Thyroid gland (tissue), 4 donors: Measurements from ENCODE around the gene EPHX1. TPM values are rescaled to one million over a fixed set of nuclear protein-coding genes. Genes with fewer than 3 reads are reported as not detected.

Source experiments
- DNase-seq, 2 donors: peaks; one replicate each; pipeline ENCODE4 v3.0.0-alpha.2; 2019
- H3K27ac ChIP-seq, 3 donors: fragments of 200-600 bp; sonication (generic); 1 replicate in 2 of 3; 2 replicates in 1 of 3; pipeline ENCODE4 v1.5.1; 2016 to 2019; ENCODE audit warnings: mild to moderate bottlenecking in 1 of 3, moderate library complexity in 1 of 3
- H3K27me3 ChIP-seq: fragments of 200-600 bp; sonication (generic); one replicate; pipeline ENCODE4 v1.5.1; 2019
- H3K36me3 ChIP-seq, 2 donors: fragments of 200-600 bp; sonication (generic); one replicate each; pipeline ENCODE4 v1.5.1; 2016 to 2019
- H3K4me1 ChIP-seq, 2 donors: fragments of 200-600 bp; sonication (generic); one replicate each; pipeline ENCODE4 v1.5.1; 2017 to 2019
- H3K4me3 ChIP-seq, 3 donors: fragments of 200-600 bp; sonication (generic); replicated peaks in 1 of 3; 1 replicate in 2 of 3; 2 replicates in 1 of 3; pipeline ENCODE4 v1.5.1; 2016; ENCODE audit warnings: mild to moderate bottlenecking in 1 of 3
- H3K9me3 ChIP-seq: fragments of 200-600 bp; sonication (generic); one replicate; pipeline ENCODE4 v1.5.1; 2017
- POLR2A ChIP-seq, 2 donors: fragments of 450-650 bp; IDR thresholded peaks; one replicate each; pipeline ENCODE4 v1.6.1; 2017; ENCODE audit warnings: antibody characterized with exemption in 2 of 2, mild to moderate bottlenecking in 2 of 2, moderate library complexity in 1 of 2
- WGBS, 2 donors: methylation state at CpG; one replicate each; pipeline ENCODE4 v1.1.5; 2017; 5-methylcytosine and 5-hydroxymethylcytosine counted together
- intact Hi-C: fragments of 100-400 bp; cut with DNase I; formaldehyde crosslinking; loops from one replicate; pipeline ENCODE4 v1.15.1; 2023
- total RNA-seq, 4 donors: library from RNA; depleted of rRNA; stranded (reverse); fragments of >200 nt; gene quantifications; one replicate each; pipeline ENCODE4 v1.2.3, GENCODE V29; 2016
- TF ChIP-seq, protein P1 (sequence below), 6 experiments: fragments of 200-600 bp in 3 of 6; fragments of 450-650 bp in 3 of 6; sonication (generic) in 3 of 6; IDR thresholded peaks; one replicate each; pipeline ENCODE4 v1.5.1; 2016 to 2019; ENCODE audit warnings: antibody characterized with exemption in 6 of 6, mild to moderate bottlenecking in 2 of 6, inconsistent platforms in 1 of 6, moderate library complexity in 1 of 6

Gene EPHX1
- total RNA-seq, 4 donors from 2014 or later: 297 to 533 (median 441) TPM

- Histone ChIP-seq H3K9me3 (no peaks in the 10 kb centered on the region), H3K27me3 (no peaks in the 10 kb centered on the region), H3K36me3 (peaks cover 0 to 1% of the 10 kb centered on the region in 2 donors), H3K4me3 (no peak overlapping the region), H3K4me1 (peaks cover 88 to 95% of the 10 kb centered on the region in 2 donors), H3K27ac (peak overlapping the region; percentile 96 to 98 (median 98))
- WGBS, 2 donors: 25 to 33% methylated on average over 6 to 8 of the region's 8 CpGs
- DNase-seq: peak; percentile 96 to 97
- intact Hi-C loops: loop anchor here (10.0 kb wide), 1 partner anchor 67 kb away; the partner anchor contains the start of genes LEFTY1 and TMEM63A
- TF ChIP-seq POLR2A (IDR thresholded peaks at IDR 0.05): peak in 1 of 2 donors; percentile 77
- TF ChIP-seq, protein P1, sequence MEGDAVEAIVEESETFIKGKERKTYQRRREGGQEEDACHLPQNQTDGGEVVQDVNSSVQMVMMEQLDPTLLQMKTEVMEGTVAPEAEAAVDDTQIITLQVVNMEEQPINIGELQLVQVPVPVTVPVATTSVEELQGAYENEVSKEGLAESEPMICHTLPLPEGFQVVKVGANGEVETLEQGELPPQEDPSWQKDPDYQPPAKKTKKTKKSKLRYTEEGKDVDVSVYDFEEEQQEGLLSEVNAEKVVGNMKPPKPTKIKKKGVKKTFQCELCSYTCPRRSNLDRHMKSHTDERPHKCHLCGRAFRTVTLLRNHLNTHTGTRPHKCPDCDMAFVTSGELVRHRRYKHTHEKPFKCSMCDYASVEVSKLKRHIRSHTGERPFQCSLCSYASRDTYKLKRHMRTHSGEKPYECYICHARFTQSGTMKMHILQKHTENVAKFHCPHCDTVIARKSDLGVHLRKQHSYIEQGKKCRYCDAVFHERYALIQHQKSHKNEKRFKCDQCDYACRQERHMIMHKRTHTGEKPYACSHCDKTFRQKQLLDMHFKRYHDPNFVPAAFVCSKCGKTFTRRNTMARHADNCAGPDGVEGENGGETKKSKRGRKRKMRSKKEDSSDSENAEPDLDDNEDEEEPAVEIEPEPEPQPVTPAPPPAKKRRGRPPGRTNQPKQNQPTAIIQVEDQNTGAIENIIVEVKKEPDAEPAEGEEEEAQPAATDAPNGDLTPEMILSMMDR (IDR thresholded peaks at IDR 0.05): peak in 1 of 6 experiments; percentile 4
Measured at GRCh38 chr1:225817611-225818061, 7.7 kb downstream of the EPHX1 start.

DNA sequence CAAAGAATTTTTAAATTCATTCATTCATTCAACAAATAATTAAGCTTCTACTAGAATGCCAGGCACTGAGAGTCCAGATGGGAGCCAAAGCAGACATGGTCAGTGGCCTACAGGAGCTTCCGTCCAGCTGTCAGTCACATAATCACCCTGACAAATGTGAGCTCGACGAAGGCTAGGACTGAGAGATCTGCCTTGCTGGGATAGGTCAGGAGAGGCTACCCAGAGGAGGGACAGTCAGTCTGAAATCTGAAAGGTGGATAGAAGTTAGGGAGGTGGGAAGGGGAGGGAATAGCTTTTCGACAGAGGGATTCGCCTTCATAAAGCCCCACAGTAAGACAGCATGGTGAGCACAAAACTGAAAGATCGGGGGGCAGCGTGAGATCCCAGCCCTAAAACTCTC, 8.3 kb downstream of the EPHX1 start:
- no peak for DNase-seq
- Histone ChIP-seq H3K27ac (peak overlapping the region; percentile 96 to 98 (median 98)), H3K4me3 (no peak overlapping the region), H3K9me3 (no peaks in the 10 kb centered on the region), H3K27me3 (no peaks in the 10 kb centered on the region), H3K36me3 (peaks cover 0 to 4% of the 10 kb centered on the region in 2 donors), H3K4me1 (peaks cover 82 to 90% of the 10 kb centered on the region in 2 donors)
- TF ChIP-seq, protein P1 (IDR thresholded peaks at IDR 0.05): no peak
- no peak for TF ChIP-seq POLR2A (IDR thresholded peaks at IDR 0.05)
- 88 to 93% methylated on average over 7 of the region's 7 CpGs for WGBS, 2 donors
- intact Hi-C loops: loop anchor here (10.0 kb wide), 1 partner anchor 67 kb away; the partner anchor contains the start of genes LEFTY1 and TMEM63A

DNA sequence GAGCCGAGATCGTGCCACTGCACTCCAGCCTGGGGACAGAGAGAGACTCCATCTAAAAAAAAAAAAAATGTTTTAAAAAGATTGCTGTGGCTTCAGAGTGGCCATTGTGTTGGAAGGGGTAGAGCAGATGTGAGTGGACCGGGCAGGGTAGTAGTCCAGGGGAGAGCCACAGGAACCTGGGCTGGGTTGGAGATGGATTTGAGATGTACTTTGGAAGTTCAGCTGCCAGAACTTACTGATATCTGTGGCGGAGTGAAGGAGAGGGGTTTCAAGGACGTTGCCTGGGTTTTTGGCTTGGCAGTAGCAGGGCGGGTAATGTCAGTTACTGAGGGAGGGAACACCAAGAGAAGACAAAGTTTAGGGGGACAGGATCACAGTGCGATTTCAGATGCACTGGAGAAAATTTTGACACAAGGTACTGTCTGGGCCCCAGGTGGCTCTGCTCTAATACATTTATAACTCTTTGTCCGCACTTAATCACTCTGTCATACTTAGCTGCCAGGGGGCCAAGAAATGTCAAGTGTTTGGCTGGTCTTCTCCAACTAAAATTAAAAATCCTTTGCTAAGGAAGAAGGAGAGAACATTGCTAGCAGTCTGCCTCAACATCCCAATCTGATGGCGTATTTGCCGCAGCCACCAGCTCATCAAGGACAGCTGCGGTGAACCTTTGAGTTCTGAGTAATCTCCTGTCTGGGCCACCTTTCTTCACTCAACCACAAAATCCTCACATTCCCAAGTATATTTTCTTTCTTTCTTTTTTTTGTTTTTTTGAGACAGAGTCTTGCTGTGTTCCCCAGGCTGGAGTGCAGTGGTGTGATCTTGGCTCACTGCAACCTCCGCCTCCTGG, 9.6 kb downstream of the EPHX1 start:
- H3K36me3 ChIP-seq: peaks cover 0 to 4% of the 10 kb centered on the region in 2 donors
- peaks cover 81 to 89% of the 10 kb centered on the region in 2 donors for H3K4me1 ChIP-seq
- 82 to 85% methylated on average over 12 of the region's 12 CpGs for WGBS, 2 donors
- no peak for TF ChIP-seq POLR2A (IDR thresholded peaks at IDR 0.05)
- TF ChIP-seq, protein P1 (IDR thresholded peaks at IDR 0.05): no peak
- H3K4me3 ChIP-seq: no peak overlapping the region
- no peaks in the 10 kb centered on the region for H3K9me3 ChIP-seq
- peak overlapping the region; percentile 59 to 68 (median 67) for H3K27ac ChIP-seq
- intact Hi-C loops: loop anchor here (10.0 kb wide), 1 partner anchor 65 kb away; the partner anchor contains the start of genes LEFTY1 and TMEM63A
- no peaks in the 10 kb centered on the region for H3K27me3 ChIP-seq
- no peak for DNase-seq

GRCh38 chr1:225820522-225821120, 10.7 kb downstream of the EPHX1 start:
- DNase-seq: no peak
- intact Hi-C loops: no loop called here
- Histone ChIP-seq H3K27me3 (no peaks in the 10 kb centered on the region), H3K9me3 (no peaks in the 10 kb centered on the region), H3K36me3 (peaks cover 0 to 4% of the 10 kb centered on the region in 2 donors), H3K4me3 (no peak overlapping the region), H3K4me1 (peaks cover 82 to 89% of the 10 kb centered on the region in 2 donors), H3K27ac (peak overlapping the region in 2 of 3 donors; percentile 67 to 68)
- TF ChIP-seq, protein P1 (IDR thresholded peaks at IDR 0.05): no peak
- no peak for TF ChIP-seq POLR2A (IDR thresholded peaks at IDR 0.05)
- WGBS, 2 donors: 90 to 92% methylated on average over 5 of the region's 5 CpGs
